Trophoblast cell (in vitro differentiated cells and primary cell): Measurements from ENCODE around the gene GDI2.
"Not testable (repeated sequence)": the region's sequence is repeated elsewhere in the genome, so short reads cannot be mapped to it uniquely, and the experiment has no call there.

ENCODE experiments used
- DNase-seq, 2 donors: peaks; one replicate each; pipeline ENCODE4 v3.0.0-alpha.2; 2016
- H2AFZ ChIP-seq: 2 replicates; pipeline ENCODE4 v1.6.1; 2013; ENCODE audit warnings: low read length, moderate library complexity, mild to moderate bottlenecking; ENCODE audit not compliant: insufficient read depth, poor library complexity
- H2AK5ac ChIP-seq: 2 replicates; pipeline ENCODE4 v1.6.1; 2013; ENCODE audit warnings: mild to moderate bottlenecking, low read length
- H2BK120ac ChIP-seq: 2 replicates; pipeline ENCODE4 v1.6.1; 2013; ENCODE audit warnings: low read length, mild to moderate bottlenecking, moderate library complexity; ENCODE audit not compliant: insufficient read depth, poor library complexity
- H2BK12ac ChIP-seq: 2 replicates; pipeline ENCODE4 v1.6.1; 2013; ENCODE audit warnings: mild to moderate bottlenecking, low read length, moderate library complexity
- H2BK5ac ChIP-seq: 2 replicates; pipeline ENCODE4 v1.6.1; 2013; ENCODE audit warnings: low read length, low read depth, moderate library complexity, mild to moderate bottlenecking; ENCODE audit not compliant: poor library complexity
- H3K14ac ChIP-seq: 2 replicates; pipeline ENCODE4 v1.6.1; 2013; ENCODE audit warnings: mild to moderate bottlenecking, low read length
- H3K18ac ChIP-seq: 2 replicates; pipeline ENCODE4 v1.6.1; 2013; ENCODE audit warnings: mild to moderate bottlenecking, low read length
- H3K23ac ChIP-seq: 2 replicates; pipeline ENCODE4 v1.6.1; 2013; ENCODE audit warnings: low read length
- H3K27ac ChIP-seq: 2 replicates; pipeline ENCODE4 v1.5.1; 2013; ENCODE audit warnings: low read depth, mild to moderate bottlenecking, inconsistent platforms, low read length, moderate library complexity
- H3K27me3 ChIP-seq: 2 replicates; pipeline ENCODE4 v1.6.1; 2013; ENCODE audit warnings: inconsistent platforms, mild to moderate bottlenecking, low read length, moderate library complexity; ENCODE audit not compliant: insufficient read depth
- H3K36me3 ChIP-seq, 2 experiments: 1 replicate in 1 of 2; 2 replicates in 1 of 2; pipeline ENCODE4 v1.6.1; 2013; ENCODE audit warnings: low read length in 2 of 2, mild to moderate bottlenecking in 2 of 2, moderate library complexity in 1 of 2; ENCODE audit not compliant: insufficient read depth in 2 of 2, control insufficient read depth in 1 of 2
- H3K4ac ChIP-seq: 2 replicates; pipeline ENCODE4 v1.6.1; 2013; ENCODE audit warnings: low read depth, mild to moderate bottlenecking, low read length, moderate library complexity
- H3K4me1 ChIP-seq, 2 experiments: 1 replicate in 1 of 2; 2 replicates in 1 of 2; pipeline ENCODE4 v1.6.1; 2013; ENCODE audit warnings: low read length in 2 of 2, mild to moderate bottlenecking in 2 of 2, moderate library complexity in 1 of 2; ENCODE audit not compliant: insufficient read depth in 2 of 2, control insufficient read depth in 1 of 2
- H3K4me2 ChIP-seq: 2 replicates; pipeline ENCODE4 v1.6.1; 2013; ENCODE audit warnings: inconsistent platforms, mild to moderate bottlenecking, low read length, moderate library complexity
- H3K4me3 ChIP-seq: 2 replicates; pipeline ENCODE4 v1.5.1; 2013; ENCODE audit warnings: mild to moderate bottlenecking, low read depth, low read length, inconsistent platforms
- H3K79me1 ChIP-seq: one replicate; pipeline ENCODE4 v1.6.1; 2013; ENCODE audit warnings: low read length
- H3K79me2 ChIP-seq: 2 replicates; pipeline ENCODE4 v1.6.1; 2013; ENCODE audit warnings: low read length, mild to moderate bottlenecking; ENCODE audit not compliant: control insufficient read depth, insufficient read depth, poor library complexity
- H3K9ac ChIP-seq: 2 replicates; pipeline ENCODE4 v1.6.1; 2013; ENCODE audit warnings: mild to moderate bottlenecking, low read length
- H3K9me3 ChIP-seq: 2 replicates; pipeline ENCODE4 v1.6.1; 2013; ENCODE audit warnings: low read depth, mild to moderate bottlenecking, control low read depth, inconsistent platforms, low read length; ENCODE audit not compliant: insufficient read depth
- H4K12ac ChIP-seq: 2 replicates; pipeline ENCODE4 v1.6.1; 2013; ENCODE audit warnings: low read depth, mild to moderate bottlenecking, low read length, moderate library complexity
- H4K8ac ChIP-seq: 2 replicates; pipeline ENCODE4 v1.6.1; 2013; ENCODE audit warnings: low read depth, mild to moderate bottlenecking, low read length, moderate library complexity
- H4K91ac ChIP-seq: one replicate; pipeline ENCODE4 v1.6.1; 2013; ENCODE audit warnings: low read depth, mild to moderate bottlenecking, low read length, moderate library complexity
- WGBS: extraction: QIAGEN DNeasy Blood & Tissue Kit; methylation state at CpG from one replicate; pipeline ENCODE4 v1.1.7; 2013; ENCODE audit warnings: missing lambda C conversion rate; ENCODE audit not compliant: insufficient read length, insufficient coverage; ENCODE audit errors: extremely low coverage; 5-methylcytosine and 5-hydroxymethylcytosine counted together

GDI2 gene

GRCh38 chr10:5836181-5836580 is 22.9 kb upstream of the GDI2 start:
- H3K9me3 ChIP-seq, H2BK120ac ChIP-seq, H3K4me3 ChIP-seq, H2AFZ ChIP-seq, H3K79me1 ChIP-seq, H3K4me2 ChIP-seq, H2BK5ac ChIP-seq, H2BK12ac ChIP-seq, H3K23ac ChIP-seq, H3K4ac ChIP-seq, H3K27ac ChIP-seq, H3K9ac ChIP-seq, H4K12ac ChIP-seq, H3K18ac ChIP-seq, H3K4me1 ChIP-seq, H3K79me2 ChIP-seq, H3K14ac ChIP-seq, H2AK5ac ChIP-seq, H4K91ac ChIP-seq, H3K27me3 ChIP-seq, H3K36me3 ChIP-seq, H4K8ac ChIP-seq: not testable (repeated sequence)
- DNase-seq: peak; percentile 58 to 82
- no CpG with 5 or more reads among the region's 2 CpGs for WGBS

GRCh38 chr10:5835446-5836095 is 22.3 kb upstream of the GDI2 start:
- Histone ChIP-seq H2BK12ac (no peak overlapping the region), H3K4me3 (no peak overlapping the region), H4K8ac (no peak overlapping the region), H4K91ac (no peak overlapping the region), H3K27ac (no peak overlapping the region), H3K4me2 (no peak overlapping the region), H3K79me2 (no peaks in the 10 kb centered on the region), H3K14ac (no peak overlapping the region), H4K12ac (no peak overlapping the region), H3K9ac (no peak overlapping the region), H3K4ac (no peak overlapping the region), H3K79me1 (no peaks in the 10 kb centered on the region), H3K9me3 (peaks cover 2% of the 10 kb centered on the region), H2BK5ac (no peak overlapping the region), H3K18ac (no peak overlapping the region), H3K27me3 (no peaks in the 10 kb centered on the region), H3K23ac (no peak overlapping the region), H2AFZ (no peak overlapping the region), H2AK5ac (no peak overlapping the region), H3K36me3 (no peaks in the 10 kb centered on the region), H3K4me1 (peaks cover 3 to 5% of the 10 kb centered on the region in 2 experiments), H2BK120ac (no peak overlapping the region)
- peak; percentile 96 to 99 for DNase-seq
- no CpG with 5 or more reads among the region's 15 CpGs for WGBS

- Histone ChIP-seq H3K36me3 (no peaks in the 10 kb centered on the region), H4K91ac (no peak overlapping the region), H3K27me3 (no peaks in the 10 kb centered on the region), H3K79me2 (no peaks in the 10 kb centered on the region), H3K23ac (no peak overlapping the region), H3K79me1 (no peaks in the 10 kb centered on the region), H3K14ac (no peak overlapping the region), H3K27ac (no peak overlapping the region), H3K4me2 (no peak overlapping the region), H2AK5ac (no peak overlapping the region), H4K12ac (no peak overlapping the region), H3K9me3 (no peaks in the 10 kb centered on the region), H3K18ac (no peak overlapping the region), H2AFZ (no peak overlapping the region), H2BK12ac (no peak overlapping the region), H2BK5ac (no peak overlapping the region), H3K4me3 (no peak overlapping the region), H3K4ac (no peak overlapping the region), H4K8ac (no peak overlapping the region), H2BK120ac (no peak overlapping the region), H3K4me1 (peaks cover 3 to 5% of the 10 kb centered on the region in 2 experiments), H3K9ac (no peak overlapping the region)
- DNase-seq: no peak
- WGBS: no CpG with 5 or more reads among the region's 6 CpGs
Measured at GRCh38 chr10:5833814-5834213, 20.6 kb upstream of the GDI2 start.

GRCh38 chr10:5832946-5833345 is 19.7 kb upstream of the GDI2 start:
- H3K36me3 ChIP-seq: no peaks in the 10 kb centered on the region
- no peak overlapping the region for H3K9ac ChIP-seq
- H3K79me2 ChIP-seq: no peaks in the 10 kb centered on the region
- H3K9me3 ChIP-seq: no peaks in the 10 kb centered on the region
- no peak overlapping the region for H3K18ac ChIP-seq
- no peaks in the 10 kb centered on the region for H3K27me3 ChIP-seq
- no peak overlapping the region for H3K27ac ChIP-seq
- no peak overlapping the region for H4K91ac ChIP-seq
- no peak overlapping the region for H3K4ac ChIP-seq
- H2BK120ac ChIP-seq: no peak overlapping the region
- H3K14ac ChIP-seq: no peak overlapping the region
- WGBS: no CpG with 5 or more reads among the region's 13 CpGs
- no peak overlapping the region for H4K8ac ChIP-seq
- no peak overlapping the region for H2AFZ ChIP-seq
- no peaks in the 10 kb centered on the region for H3K79me1 ChIP-seq
- H2AK5ac ChIP-seq: no peak overlapping the region
- H3K4me1 ChIP-seq: peaks cover 3 to 5% of the 10 kb centered on the region in 2 experiments
- H3K4me2 ChIP-seq: no peak overlapping the region
- H3K23ac ChIP-seq: no peak overlapping the region
- H2BK12ac ChIP-seq: no peak overlapping the region
- no peak overlapping the region for H4K12ac ChIP-seq
- H2BK5ac ChIP-seq: no peak overlapping the region
- DNase-seq: peak; percentile 53 to 77
- no peak overlapping the region for H3K4me3 ChIP-seq
